ENCODE measurements around the gene ABCA8. TPM values are rescaled to one million over a fixed set of nuclear protein-coding genes. Genes with fewer than 3 reads are reported as not detected.

Gene ABCA8
- total and polyA plus RNA-seq, 2 of the 8 experiments (the other 6 are each of a cell fraction or from before 2014, with no cell fraction given): not detected

GRCh38 chr17:68820476-68820824 is 134.7 kb downstream of the ABCA8 start:
- H2AK5ac ChIP-seq (ENCODE audit: low read depth, low read length): no peak overlapping the region
- H3K4me2 ChIP-seq (ENCODE audit: insufficient read depth in 1 of 2, low read depth in 2 of 2, low read length in 2 of 2): no peak overlapping the region
- H3K56ac ChIP-seq (replicated peaks; ENCODE audit: insufficient read length, low read depth, low read length): no peak overlapping the region
- FAIRE-seq (no peak), DNase-seq (ENCODE audit: low read depth in 1 of 2, low spot score in 2 of 2) (no peak)
- no peak overlapping the region for H2BK12ac ChIP-seq (ENCODE audit: low read depth, low read length)
- no peak overlapping the region for H3K4ac ChIP-seq (replicated peaks; ENCODE audit: insufficient read length, low read depth, low read length)
- no peak overlapping the region for H3K4me3 ChIP-seq (ENCODE audit: extremely low read depth in 1 of 4, insufficient read depth in 2 of 4, low read depth in 3 of 4, low read length in 4 of 4)
- H2BK15ac ChIP-seq (ENCODE audit: low read length): no peak overlapping the region
- H2BK120ac ChIP-seq (replicated peaks; ENCODE audit: low read depth, low read length): no peak overlapping the region
- no peak overlapping the region for H3K27ac ChIP-seq (ENCODE audit: low read depth, low read length)
- ChIA-PET POLR2A (ENCODE audit: partially characterized antibody) (no interaction called here), CTCF (ENCODE audit: partially characterized antibody) (interaction anchor here (1.1 kb wide), 1 partner anchor 419 kb away, joined by 3 read pairs; no protein-coding TSS in a partner anchor)
- no peak overlapping the region for H4K5ac ChIP-seq (ENCODE audit: insufficient read length, low read depth, low read length)
- H3K79me1 ChIP-seq (ENCODE audit: low read depth, low read length): no peaks in the 10 kb centered on the region
- H4K8ac ChIP-seq (ENCODE audit: extremely low read depth, insufficient read depth, low read length): no peak overlapping the region
- WGBS, 2 experiments (ENCODE audit: extremely low coverage in 1 of 2, insufficient coverage in 1 of 2, insufficient read length in 1 of 2, insufficient replicate concordance in 2 of 2, low coverage in 1 of 2, low lambda C conversion rate in 2 of 2, missing lambda C conversion rate in 1 of 2): 93% methylated on average over 5 of the region's 5 CpGs; no CpG with 5 or more reads in 1 of the 2 experiments
- no peaks in the 10 kb centered on the region for H3K36me3 ChIP-seq (ENCODE audit: control insufficient read depth in 2 of 4, insufficient read depth in 4 of 4, low read length in 3 of 4)
- H3K79me2 ChIP-seq (ENCODE audit: control insufficient read depth in 1 of 2, insufficient read depth in 2 of 2, low read length in 2 of 2): no peaks in the 10 kb centered on the region
- H3K27me3 ChIP-seq (replicated peaks in 1 of 4; ENCODE audit: control insufficient read depth in 3 of 4, extremely low read depth in 1 of 4, insufficient read depth in 3 of 4, low read length in 3 of 4): no peaks in the 10 kb centered on the region
- H2AFZ ChIP-seq (ENCODE audit: low read length): no peak overlapping the region
- no peaks in the 10 kb centered on the region for H3K23me2 ChIP-seq (ENCODE audit: low read depth, low read length)
- no peaks in the 10 kb centered on the region for H3K4me1 ChIP-seq (replicated peaks in 1 of 4; ENCODE audit: control insufficient read depth in 3 of 4, insufficient read depth in 4 of 4, low read length in 3 of 4)
- H3K23ac ChIP-seq (ENCODE audit: insufficient read length): no peak overlapping the region
- no peak overlapping the region for H2BK5ac ChIP-seq (ENCODE audit: low read depth, low read length)
- no peaks in the 10 kb centered on the region for H4K20me1 ChIP-seq (replicated peaks in 1 of 2; ENCODE audit: control insufficient read depth in 1 of 2, insufficient read depth in 2 of 2, low read length in 2 of 2)
- no peak overlapping the region for H3K9ac ChIP-seq (replicated peaks in 1 of 4; ENCODE audit: extremely low read depth in 1 of 4, low read depth in 3 of 4, low read length in 3 of 4)
- H4K91ac ChIP-seq (replicated peaks; ENCODE audit: insufficient read length, low read length): no peak overlapping the region
- H3K14ac ChIP-seq (ENCODE audit: insufficient read length): no peak overlapping the region
- no peaks in the 10 kb centered on the region for H3K9me3 ChIP-seq (ENCODE audit: insufficient read depth in 2 of 2, low read depth in 1 of 2, low read length in 1 of 2)
- no peak overlapping the region for H3K18ac ChIP-seq (ENCODE audit: extremely low read depth, low read length)
- H2BK20ac ChIP-seq (ENCODE audit: low read length): no peak overlapping the region
- TF ChIP-seq CTBP2 (IDR thresholded peaks at IDR 0.05; ENCODE audit: borderline replicate concordance, insufficient read depth, insufficient read length, low read length) (no peak), JUN (IDR thresholded peaks at IDR 0.05; ENCODE audit: low read depth, low read length) (no peak), ATF3 (IDR thresholded peaks at IDR 0.05; ENCODE audit: insufficient read depth, low read depth, low read length) (no peak), SIN3A (conservative IDR thresholded peaks at IDR 0.05 in 1 of 2, IDR thresholded peaks at IDR 0.05 in 1 of 2; ENCODE audit: low read depth in 1 of 2, low read length in 2 of 2) (no peak), YY1 (IDR thresholded peaks at IDR 0.05; ENCODE audit: low read depth, low read length) (no peak), RAD21 (IDR thresholded peaks at IDR 0.05 in 1 of 2, conservative IDR thresholded peaks at IDR 0.05 in 1 of 2; ENCODE audit: low read depth in 2 of 2, low read length in 2 of 2) (no peak), TEAD4 (IDR thresholded peaks at IDR 0.05; ENCODE audit: low read depth, low read length) (no peak), TAF1 (IDR thresholded peaks at IDR 0.05; ENCODE audit: low read depth, low read length) (no peak), CBX5 (IDR thresholded peaks at IDR 0.05; ENCODE audit: low read depth, low read length) (no peak)
